ENCODE data around the gene AIG1.

Gene AIG1

DNA sequence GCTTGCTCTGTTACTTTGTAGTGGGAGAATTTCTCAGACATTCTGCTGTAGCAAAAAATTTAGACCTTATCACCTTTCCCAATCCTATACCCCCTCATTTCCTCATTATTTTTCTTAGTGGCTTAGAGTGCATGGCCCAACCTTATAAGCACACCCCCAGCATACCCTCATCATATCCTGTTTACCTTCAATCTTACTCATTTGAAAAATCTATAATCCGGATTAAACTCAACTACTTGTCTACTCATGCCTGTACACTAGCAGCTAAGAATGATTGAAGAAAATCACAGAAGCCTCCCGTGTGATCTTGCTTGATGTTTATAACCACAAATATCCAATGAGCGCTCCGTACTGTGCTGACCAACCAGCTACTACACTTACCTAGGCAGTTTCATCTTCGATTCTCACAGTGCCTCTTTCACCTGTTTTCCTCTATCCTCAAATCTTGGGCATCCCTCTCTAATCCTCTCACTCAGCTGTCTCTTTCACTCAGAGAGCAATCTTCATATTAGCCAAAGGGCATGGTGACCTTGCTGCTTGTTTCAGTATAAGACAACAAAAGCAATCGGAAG is 36.6 kb downstream of the AIG1 start:
- no peak for DNase-seq (ENCODE audit: low spot score)

DNA sequence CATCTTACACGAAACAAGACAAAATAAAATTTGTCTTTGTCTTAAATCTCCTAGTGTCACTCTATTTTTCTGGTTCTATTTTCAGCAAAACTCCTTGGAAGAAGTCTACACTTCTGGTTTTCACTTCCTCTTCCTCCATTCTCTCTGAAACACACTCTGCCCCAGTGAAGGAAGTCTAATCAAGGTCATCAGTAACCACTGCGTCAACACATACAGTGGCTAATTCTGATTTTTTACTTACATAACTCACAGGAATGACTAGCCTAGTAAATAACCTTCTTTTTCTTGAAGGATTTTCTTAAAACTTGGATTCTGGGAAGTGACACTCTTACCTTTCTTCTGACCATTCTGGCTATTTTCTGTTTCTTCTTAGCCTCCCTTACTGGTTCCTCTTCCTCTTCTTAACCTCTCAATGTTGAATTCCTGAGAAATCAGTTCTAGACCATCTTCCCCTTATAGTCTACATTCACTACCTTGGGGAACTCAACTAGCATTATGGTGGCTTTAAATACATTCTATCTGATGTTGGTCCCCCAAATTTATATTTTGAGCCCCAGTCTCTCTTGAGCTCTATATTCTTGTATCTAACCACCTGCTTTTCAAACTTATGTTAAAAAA is 37.5 kb downstream of the AIG1 start:
- DNase-seq (ENCODE audit: low spot score): no peak

DNA sequence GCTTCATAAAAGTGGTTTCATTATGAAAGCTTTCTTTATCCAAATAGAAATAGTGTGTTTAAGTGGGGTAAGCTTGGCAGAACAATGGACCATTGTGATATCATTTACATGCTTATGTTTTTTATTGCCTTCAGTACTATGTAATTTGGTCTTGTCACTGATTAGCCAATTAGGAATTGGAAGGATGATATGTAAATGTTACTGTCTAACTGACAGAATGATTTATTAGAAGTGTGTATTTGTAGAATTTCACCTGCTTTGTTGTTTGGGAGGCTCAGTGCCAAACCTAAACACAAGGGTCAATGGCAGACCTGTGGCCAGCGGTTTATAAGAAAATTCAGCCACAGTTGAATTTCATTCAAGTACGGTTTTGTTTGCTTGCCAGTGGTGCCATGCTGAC is 39.0 kb downstream of the AIG1 start:
- DNase-seq (ENCODE audit: low spot score): peak; percentile 24

DNA sequence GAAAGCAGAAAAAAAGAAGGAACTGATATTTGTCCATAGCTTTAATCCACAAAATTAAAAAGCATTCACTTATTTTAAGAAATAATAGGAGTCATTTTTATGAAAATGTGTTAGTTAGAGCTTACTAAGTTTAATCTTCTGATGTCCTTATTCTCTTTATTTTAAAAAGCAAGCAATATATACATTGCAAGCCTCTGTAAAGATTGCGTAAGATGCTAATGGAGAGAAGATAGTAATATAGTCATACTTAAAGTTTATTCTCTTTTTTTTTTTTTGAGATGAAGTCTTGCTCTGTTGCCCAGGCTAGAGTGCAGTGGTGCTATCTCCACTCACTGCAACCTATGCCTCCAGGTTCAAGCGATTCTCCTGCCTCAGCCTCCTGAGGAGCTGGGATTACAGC is 39.7 kb downstream of the AIG1 start:
- no peak for DNase-seq (ENCODE audit: low spot score)

DNA sequence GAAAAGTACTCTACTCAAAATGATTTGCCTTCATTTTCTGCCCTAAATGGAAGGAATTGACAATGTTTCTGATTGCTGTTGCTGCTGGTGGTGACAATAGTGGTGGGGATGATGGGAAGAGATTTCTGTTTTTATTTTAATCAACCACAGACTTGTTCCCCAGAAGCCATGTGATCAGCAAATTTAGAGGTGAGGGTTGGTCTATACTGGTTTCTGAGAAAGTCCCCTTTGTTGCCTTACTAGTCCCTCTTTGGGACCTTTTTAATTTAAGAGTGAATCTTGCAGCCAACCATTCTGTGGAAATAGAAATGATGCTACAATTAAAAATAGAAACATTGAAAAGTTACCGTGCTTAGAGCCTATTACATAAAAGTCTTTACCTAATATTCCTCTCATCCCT is 43.2 kb downstream of the AIG1 start:
- DNase-seq (ENCODE audit: low spot score): no peak

DNA sequence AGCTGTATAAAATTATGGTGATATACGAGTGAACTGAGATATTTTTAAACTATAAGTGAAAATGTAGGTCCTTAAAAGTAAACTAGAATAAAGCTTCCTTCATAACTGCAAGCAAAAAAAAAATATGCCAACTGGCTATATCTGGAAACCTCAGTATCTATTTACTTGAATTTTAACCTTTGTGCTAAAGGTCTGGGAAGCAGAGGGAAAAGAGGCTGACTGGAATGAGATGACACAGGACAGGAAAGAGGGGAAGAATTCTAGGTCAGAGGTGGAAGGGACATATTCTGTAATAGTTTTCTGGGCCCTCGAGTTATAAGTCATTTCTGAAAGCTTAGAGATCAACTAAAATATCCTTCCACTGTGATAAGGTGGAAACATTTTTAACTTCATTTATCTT is 46.8 kb downstream of the AIG1 start:
- no peak for DNase-seq (ENCODE audit: low spot score)

DNA sequence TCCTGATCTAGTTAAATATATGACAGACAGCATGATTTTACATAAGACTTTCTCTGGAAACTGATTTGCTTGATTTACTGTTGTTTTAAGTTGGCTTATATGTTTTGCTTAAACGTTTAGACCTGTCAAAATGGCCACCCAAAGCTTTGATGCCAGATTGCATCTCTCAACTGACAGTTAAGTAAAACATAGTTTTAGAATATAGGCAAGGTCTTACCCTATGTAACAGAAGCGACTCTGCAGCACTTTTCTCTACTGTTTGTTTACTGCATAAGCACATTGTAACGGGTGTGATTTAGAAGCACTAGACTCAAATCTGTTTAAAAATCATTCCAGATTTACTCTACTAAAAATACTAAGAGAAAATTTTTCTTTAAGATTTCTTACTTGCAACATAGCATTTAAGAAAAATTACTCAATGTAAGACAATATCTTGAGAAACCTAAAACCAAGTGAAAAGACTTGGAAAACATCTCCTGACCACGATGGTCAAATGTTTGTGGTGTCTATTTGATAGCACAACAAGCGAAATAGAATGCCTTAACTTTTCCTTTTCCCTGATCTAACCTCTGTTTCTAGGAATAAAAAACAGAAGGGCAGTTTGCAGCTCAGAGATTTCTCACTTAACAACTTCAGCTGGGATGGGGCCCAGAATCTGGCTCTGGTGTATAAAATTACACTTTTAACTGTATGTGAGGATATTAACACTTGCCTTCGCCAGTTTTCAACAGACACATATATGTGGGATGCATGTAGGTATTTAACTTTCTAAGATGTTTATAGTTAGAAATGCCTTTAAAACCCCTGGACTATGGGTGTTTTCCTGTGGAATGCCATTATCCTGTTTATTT is 47.4 kb downstream of the AIG1 start:
- DNase-seq (ENCODE audit: low spot score): no peak

DNA sequence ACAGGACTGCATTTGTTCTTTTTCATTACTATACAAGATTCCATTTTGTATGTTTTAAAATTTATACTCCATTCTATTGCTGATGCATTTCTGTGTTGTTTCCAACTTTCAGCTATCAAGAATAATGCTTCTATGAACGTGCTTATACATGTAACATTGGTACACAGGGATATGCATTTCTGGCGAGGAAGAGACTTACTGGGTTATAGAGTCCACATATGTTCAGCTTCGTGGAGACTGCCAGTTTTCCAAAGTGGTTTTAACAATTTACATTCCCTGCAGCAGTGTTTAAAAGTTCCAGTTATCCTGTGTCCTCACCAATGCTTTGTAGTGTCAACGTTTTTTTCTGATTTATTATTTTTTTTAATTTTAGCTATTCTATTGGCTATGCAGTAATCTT is 48.5 kb downstream of the AIG1 start:
- no peak for DNase-seq (ENCODE audit: low spot score)

DNA sequence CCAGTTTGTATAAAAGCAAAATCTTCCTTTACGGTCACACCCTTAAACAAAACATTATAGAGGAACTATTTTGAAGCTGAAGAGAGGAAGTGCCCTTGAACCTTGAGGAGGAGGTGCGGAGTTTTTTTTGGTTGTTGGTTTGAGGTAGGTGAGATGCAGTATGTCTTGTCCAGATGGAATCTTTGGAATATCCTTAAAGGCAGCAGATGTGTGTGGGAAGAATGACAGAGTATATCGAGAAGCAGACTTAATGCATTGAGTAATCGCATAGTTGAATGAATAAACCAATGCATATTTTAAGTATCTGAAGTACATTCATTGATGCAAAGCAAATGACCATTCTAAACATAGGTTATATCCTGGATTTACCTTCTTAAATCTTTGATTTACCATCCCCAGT is 49.9 kb downstream of the AIG1 start:
- DNase-seq (ENCODE audit: low spot score): no peak

DNA sequence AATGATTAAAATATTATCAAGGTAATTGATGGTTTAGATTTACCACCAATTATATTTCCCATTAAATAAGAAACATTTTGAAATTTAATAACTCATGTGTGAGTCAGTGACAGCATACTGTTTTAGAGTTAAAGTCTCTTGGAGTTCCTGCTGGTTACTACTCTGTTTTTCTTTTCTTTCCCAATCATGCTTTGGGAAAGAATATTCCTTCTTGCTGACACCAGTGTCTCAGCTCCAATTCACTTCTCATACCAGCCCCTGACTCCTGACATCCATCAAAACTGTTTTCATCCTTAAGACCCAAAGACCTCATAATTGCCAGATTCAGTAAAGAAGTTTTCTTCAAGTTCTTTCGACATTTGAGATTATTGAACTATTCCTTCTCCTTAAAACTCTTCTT is 50.3 kb downstream of the AIG1 start:
- DNase-seq (ENCODE audit: low spot score): no peak

DNA sequence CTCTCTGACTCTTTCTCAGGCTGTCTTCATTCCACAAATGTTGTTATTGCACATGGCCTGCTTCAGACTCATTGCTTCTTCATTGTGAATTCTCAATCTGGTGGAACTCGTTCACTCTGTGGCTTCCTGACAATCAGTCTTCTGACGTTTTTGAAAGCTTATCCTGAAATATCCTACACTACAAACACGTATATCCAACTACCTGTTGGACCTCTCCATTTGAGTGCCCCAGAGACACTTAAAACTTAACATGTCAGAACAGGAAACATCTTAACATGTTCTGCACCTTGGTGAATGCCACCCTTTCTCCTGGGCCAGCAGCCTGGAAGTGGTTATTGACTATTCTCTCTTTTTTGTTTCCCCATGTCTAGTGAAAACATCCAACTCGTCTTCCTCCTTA is 50.8 kb downstream of the AIG1 start:
- DNase-seq (ENCODE audit: low spot score): no peak

DNA sequence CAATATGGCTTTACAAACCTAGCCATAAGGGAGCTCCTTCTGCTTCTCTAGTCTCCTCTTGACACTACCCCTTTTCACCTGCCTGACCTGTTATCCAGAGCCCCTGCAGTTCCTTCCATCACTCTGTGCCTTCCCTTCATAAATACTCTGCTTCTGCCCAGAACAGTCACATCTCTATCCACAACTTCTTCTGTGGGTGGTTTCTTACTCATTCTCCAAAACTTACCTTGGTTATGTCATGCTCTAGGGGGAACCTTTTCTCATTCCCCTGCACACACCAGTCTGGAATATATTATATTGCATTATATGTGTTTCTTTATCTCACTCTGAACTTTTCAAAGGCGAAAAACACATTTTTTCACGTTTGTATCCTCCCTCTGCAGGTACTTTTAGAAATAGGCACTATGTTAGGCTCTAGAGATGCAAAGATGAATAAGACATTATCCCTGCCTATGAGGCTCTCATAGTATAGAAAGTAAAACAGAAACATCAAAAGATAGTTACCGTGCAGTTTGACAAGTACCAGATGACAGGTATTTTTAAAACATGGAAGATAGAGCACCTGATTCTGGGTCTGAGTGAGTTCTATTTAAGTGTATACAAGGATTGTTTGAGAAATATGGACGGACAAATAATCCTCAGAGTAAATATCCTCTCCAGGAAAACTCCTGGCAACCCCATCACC is 51.5 kb downstream of the AIG1 start:
- no peak for DNase-seq (ENCODE audit: low spot score)

DNA sequence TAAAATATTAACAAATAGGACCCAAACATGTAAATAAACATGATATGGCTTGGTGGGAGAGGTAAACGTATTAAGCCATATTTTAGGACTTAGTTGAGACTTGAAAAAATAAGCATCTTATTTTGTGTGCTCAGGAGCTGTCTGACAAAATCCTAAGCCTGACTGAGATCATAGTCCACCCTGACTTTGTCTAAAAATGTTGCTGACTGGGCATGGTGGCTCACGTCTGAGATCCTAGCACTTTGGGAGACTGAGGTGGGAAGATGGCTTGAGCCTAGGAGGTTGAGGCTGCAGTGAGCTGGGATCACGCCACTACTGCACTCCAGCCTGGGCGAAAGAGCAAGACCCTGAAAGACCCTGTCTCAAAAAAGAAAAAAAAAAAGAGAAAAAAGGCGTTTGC is 52.1 kb downstream of the AIG1 start:
- no peak for DNase-seq (ENCODE audit: low spot score)

DNA sequence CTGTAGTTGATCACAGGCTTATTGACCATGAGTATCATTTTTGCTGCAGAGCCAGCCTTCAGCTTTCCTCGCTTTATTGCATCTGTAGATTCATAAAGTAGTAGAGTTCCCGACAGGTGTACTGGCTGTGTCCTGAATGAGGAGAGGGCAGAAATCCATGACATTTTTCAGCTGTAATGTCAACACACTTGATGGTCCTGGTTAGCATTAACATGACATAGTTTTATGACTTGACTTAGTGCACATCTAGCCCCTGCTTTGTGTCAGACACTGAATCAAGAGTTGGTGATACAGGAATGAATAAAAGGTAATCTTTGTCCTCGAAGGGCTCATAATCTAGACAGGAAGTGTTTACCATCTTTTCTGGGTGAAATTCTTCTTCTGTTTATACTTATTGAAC is 55.0 kb downstream of the AIG1 start:
- no peak for DNase-seq (ENCODE audit: low spot score)

DNA sequence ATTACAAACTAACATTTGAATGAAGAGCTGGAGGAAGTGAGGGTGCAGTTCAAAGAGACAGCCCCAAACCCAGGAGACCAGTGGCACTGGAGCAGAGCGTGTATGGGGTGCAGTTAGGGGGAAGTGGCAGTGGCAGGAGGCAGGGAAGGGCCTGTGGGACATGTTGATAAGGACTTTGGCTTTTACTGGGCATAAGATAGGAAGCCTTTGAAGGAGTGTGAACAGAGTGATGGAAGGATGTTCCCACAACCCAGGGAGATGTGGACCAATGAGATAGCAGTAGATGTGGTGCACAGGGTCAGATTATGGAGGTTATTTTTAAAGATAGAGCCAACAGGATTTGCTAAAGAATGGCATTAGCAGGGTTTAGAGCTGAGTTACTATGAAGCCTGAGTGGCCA is 56.4 kb downstream of the AIG1 start:
- no peak for DNase-seq (ENCODE audit: low spot score)

DNA sequence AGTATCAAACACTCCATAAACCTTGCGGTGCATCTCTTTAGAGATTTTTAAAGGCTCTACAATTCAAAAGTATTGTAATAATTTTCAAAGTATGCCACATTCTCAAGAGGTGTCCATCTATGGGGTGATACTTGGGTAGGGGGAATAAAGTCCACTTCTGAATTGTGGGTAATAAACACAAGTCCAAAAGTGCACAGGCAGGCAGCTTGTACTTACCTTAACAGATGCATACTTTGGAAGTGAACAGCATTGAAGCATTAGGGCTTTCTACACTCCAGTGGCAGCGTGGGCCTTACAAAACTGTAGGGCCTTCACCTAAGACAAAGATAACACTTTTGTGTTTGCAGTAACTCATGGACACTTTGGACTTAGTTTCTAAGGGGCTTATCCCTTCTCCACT is 58.6 kb downstream of the AIG1 start:
- DNase-seq (ENCODE audit: low spot score): no peak

DNA sequence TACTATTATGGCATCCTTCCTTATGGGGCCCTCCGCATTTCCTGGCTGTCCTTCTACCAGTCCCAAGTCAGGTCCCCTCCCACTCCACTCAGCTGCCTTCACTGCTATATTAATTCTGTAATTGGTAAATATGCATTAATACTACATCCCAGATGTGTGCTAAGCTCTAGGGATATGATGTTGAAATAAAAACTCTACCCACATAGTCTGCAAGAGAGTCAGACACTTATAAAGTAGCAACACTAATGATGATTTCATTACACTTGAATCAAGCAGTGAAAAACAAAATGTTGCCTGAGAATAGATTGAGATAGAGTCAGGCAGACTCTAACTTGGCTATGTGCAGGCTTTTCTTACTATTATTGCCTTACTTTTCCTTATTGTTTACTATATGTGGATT is 62.4 kb downstream of the AIG1 start:
- DNase-seq (ENCODE audit: low spot score): no peak

DNA sequence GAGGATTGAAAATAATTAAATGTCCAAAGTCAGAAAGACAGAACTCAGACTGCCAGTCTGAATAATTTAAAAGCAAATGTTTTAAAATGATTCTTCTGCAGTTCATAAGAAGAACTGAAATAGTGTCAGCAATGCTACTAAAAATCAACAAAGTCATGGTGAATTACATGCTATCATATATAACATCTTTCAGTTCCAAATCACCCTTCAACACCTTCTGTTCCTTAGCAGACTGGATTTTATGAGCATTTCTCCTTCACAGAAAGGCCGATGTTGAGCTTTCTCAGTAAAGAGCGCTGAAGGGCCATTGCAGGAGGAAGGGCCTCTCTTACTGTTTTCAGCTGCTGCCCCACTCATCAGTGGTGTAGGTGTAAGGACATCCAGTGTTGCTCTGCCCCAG is 63.3 kb downstream of the AIG1 start:
- no peak for DNase-seq (ENCODE audit: low spot score)

DNA sequence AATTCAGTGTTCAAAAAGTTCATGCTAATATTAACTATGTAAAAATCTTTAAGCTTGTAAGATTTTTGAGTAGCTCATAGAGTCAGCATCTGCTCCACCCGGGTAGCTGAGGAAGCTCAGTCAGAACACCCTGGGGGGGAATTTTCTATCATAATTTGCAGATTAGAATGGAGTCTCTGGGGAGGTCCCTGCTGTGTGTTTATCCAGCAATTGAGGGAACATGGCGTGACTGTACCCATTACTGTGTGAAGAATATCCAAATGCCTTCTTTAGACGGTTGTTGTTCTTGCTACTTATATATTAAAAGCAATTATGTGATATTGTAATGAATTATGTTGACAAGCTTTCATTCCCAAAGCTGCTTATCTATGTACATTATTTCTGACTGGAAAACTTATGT is 64.8 kb downstream of the AIG1 start:
- DNase-seq (ENCODE audit: low spot score): no peak

DNA sequence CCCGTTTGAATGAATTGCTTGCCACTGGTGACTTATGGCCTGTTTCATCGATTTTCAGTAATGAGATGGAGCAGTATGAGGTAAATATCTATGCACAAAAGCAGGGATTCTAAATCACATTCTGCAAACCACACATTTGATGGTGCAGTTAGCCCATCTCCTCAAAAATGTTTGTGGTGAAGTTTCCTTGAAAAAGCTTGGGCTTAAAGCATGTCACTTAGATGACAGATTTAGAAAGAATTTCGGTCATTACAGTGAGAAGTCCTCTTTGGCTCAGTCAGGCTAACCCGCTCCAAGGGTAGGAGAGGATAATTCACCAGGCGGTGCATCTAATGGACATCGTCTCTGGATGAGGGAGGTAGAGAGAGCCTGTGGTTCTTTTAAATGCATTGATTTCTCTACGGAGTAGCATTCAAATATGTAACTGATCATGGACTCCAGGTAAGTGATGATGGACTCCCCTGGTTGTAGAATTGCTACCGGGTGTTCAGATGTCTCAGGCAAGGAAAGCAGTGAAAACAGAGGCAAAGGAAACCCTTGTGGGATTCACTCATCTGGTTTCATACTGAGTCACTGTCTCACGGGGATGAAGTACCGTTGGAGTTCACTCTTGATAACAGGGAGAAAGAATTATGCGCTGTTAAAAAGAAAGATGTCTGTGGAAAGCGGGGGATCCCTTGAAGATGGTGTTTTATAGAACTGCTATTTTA is 65.3 kb downstream of the AIG1 start:
- DNase-seq (ENCODE audit: low spot score): no peak

DNA sequence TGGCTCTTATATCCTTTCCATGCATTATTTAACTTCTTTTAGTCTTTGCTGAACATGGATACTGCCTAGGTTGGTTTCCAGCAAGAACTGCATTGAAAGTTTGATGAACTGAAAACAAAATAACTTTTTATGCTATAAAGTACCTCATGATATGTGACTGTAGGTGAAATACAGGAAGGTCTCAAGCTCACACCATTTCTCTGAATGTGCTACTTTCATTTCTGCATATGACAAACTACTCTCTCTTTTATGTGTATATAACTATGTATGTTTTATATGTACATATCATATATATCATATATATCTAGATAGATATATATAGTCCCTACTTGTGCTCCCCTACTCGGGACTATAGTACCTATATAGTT is 65.9 kb downstream of the AIG1 start:
- no peak for DNase-seq (ENCODE audit: low spot score)

DNA sequence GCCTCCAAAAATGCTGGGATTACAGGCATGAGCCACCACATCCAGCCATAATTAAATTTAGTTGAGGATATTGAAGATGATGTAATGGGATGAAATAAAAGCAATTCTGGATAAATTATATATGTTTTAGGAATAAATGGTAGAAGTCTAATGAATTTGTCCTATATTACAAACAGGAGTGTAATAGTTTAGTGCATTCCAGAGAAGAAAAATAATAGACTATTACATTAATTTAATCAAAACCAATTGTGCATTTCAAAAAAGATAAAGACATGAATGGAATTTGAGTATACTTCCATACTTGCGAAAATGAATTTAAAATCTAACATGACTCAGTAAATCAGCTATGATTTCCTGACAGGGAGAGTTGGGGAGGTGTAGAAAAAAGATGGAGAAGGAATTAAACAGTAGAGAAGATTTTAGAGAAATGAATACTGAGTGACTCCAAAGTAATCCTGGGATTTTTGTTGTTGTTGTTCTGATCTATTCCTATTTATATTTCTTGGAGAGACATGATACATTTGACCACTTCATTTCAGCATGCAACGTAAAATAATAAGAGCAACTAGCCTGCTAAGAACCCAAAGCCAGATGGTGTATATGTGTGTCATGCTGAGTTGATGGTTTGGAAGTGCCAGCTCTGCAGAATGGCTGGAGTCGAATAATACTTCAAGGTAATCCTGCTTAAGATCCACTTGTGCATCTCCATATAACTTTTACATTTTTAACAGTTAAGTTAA is 67.4 kb downstream of the AIG1 start:
- no peak for DNase-seq (ENCODE audit: low spot score)

All from COLO829 (cell line).